ENCODE results near the gene PGAP2.

- no peak for TF ChIP-seq TARDBP (IDR thresholded peaks at IDR 0.05; ENCODE audit: borderline replicate concordance)
- TF ChIP-seq MTA3 (IDR thresholded peaks at IDR 0.05; ENCODE audit: borderline replicate concordance, low read length), result no peak
- no peak; the same call in 1 of the 2 replicates for TF ChIP-seq POLR2A (IDR thresholded peaks at IDR 0.05; ENCODE audit: low read depth, low read length)
- no peak for TF ChIP-seq REST (IDR thresholded peaks at IDR 0.05; ENCODE audit: low read depth, low read length)
- no peak for TF ChIP-seq MXI1 (IDR thresholded peaks at IDR 0.05; ENCODE audit: low read depth, low read length)
- no peak for TF ChIP-seq NR2C2 (IDR thresholded peaks at IDR 0.05; ENCODE audit: borderline replicate concordance, control insufficient read depth, insufficient read length, low read depth)
- TF ChIP-seq MYC (IDR thresholded peaks at IDR 0.05; ENCODE audit: insufficient read depth, insufficient read length, insufficient replicate concordance, low read length, severe bottlenecking), result no peak
- TF ChIP-seq GABPA (IDR thresholded peaks at IDR 0.05; ENCODE audit: low read depth), result no peak
Measured at GRCh38 chr11:3826721-3827120, 18.4 kb downstream of the PGAP2 start.

Measured in GM12878 (cell line).